SK-N-SH treated with all-trans-retinoic acid at 6 μM for 48 hours (cell line): Measurements from ENCODE around the gene CDIP1.

Experiments
- CSDC2 ChIP-seq: fragments of 250-450 bp; sonication (Bioruptor Pico); IDR thresholded peaks from 2 replicates; pipeline ENCODE4 v1.5.0; 2020; ENCODE audit warnings: mild to moderate bottlenecking, moderate library complexity
- ESRRG ChIP-seq: fragments of 250-450 bp; sonication (Bioruptor Pico); IDR thresholded peaks from 2 replicates; pipeline ENCODE4 v1.6.1; 2021; ENCODE audit warnings: mild to moderate bottlenecking
- GLIS3 ChIP-seq: fragments of 250-450 bp; sonication (Bioruptor Pico); IDR thresholded peaks from 2 replicates; pipeline ENCODE4 v1.5.0; 2020; ENCODE audit warnings: mild to moderate bottlenecking, moderate library complexity
- ISL1 ChIP-seq: fragments of 250-450 bp; sonication (Bioruptor Pico); IDR thresholded peaks from 2 replicates; pipeline ENCODE4 v2.1.2; 2022; ENCODE audit warnings: mild to moderate bottlenecking, moderate library complexity
- ZNF565 ChIP-seq: fragments of 450-650 bp; formaldehyde crosslinking; conservative IDR thresholded peaks from 2 replicates; pipeline ENCODE4 v1.5.0; 2020; ENCODE audit warnings: low read depth, mild to moderate bottlenecking, moderate library complexity
- ZNF70 ChIP-seq: fragments of 450-650 bp; formaldehyde crosslinking; IDR thresholded peaks from 2 replicates; pipeline ENCODE4 v1.5.0; 2020; ENCODE audit warnings: mild to moderate bottlenecking, moderate library complexity
- TF ChIP-seq, protein P1 (sequence below): fragments of 250-450 bp; sonication (Bioruptor Pico); IDR thresholded peaks from 2 replicates; pipeline ENCODE4 v1.8.0; 2020; ENCODE audit warnings: mild to moderate bottlenecking, moderate library complexity, borderline replicate concordance
- TF ChIP-seq, protein P2 (sequence below): fragments of 250-450 bp; sonication (Bioruptor Pico); IDR thresholded peaks from 2 replicates; pipeline ENCODE4 v1.5.1; 2021; ENCODE audit warnings: mild to moderate bottlenecking, moderate library complexity

DNA sequence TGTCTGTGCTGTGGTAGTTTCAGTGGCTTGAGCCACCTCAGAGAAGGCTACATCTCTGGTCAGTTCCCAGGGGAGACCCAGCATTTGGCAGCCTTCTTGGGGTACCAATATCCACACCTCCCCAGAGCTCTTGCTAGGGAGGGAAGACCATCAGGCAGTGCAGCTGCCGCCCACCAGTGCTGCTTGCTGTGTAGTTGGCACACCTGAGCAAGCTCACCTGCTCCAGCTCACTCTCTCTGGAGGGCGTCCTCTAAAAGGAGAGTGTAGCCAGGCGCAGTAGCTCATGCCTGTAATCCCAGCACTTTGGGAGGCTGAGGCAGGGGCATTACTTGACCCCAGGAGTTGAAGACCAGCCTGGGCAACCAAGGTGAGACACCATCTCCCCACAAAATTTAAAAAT lies 29.8 kb downstream of the CDIP1 start:
- no peak for TF ChIP-seq ISL1 (CRISPR knock-in tag)
- no peak for TF ChIP-seq ESRRG (CRISPR knock-in tag)
- TF ChIP-seq, protein P1, sequence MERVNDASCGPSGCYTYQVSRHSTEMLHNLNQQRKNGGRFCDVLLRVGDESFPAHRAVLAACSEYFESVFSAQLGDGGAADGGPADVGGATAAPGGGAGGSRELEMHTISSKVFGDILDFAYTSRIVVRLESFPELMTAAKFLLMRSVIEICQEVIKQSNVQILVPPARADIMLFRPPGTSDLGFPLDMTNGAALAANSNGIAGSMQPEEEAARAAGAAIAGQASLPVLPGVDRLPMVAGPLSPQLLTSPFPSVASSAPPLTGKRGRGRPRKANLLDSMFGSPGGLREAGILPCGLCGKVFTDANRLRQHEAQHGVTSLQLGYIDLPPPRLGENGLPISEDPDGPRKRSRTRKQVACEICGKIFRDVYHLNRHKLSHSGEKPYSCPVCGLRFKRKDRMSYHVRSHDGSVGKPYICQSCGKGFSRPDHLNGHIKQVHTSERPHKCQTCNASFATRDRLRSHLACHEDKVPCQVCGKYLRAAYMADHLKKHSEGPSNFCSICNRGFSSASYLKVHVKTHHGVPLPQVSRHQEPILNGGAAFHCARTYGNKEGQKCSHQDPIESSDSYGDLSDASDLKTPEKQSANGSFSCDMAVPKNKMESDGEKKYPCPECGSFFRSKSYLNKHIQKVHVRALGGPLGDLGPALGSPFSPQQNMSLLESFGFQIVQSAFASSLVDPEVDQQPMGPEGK (CRISPR knock-in tag): no peak
- no peak for TF ChIP-seq CSDC2 (CRISPR knock-in tag)
- TF ChIP-seq, protein P2, sequence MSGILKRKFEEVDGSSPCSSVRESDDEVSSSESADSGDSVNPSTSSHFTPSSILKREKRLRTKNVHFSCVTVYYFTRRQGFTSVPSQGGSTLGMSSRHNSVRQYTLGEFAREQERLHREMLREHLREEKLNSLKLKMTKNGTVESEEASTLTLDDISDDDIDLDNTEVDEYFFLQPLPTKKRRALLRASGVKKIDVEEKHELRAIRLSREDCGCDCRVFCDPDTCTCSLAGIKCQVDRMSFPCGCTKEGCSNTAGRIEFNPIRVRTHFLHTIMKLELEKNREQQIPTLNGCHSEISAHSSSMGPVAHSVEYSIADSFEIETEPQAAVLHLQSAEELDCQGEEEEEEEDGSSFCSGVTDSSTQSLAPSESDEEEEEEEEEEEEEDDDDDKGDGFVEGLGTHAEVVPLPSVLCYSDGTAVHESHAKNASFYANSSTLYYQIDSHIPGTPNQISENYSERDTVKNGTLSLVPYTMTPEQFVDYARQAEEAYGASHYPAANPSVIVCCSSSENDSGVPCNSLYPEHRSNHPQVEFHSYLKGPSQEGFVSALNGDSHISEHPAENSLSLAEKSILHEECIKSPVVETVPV: no peak
- TF ChIP-seq ZNF70 (CRISPR knock-in tag): no peak
- no peak for TF ChIP-seq GLIS3 (CRISPR knock-in tag)
- no peak for TF ChIP-seq ZNF565 (CRISPR knock-in tag)
